Occipital lobe (tissue), 2 donors: ENCODE results near the gene CSF2RB. TPM values are rescaled to one million over a fixed set of nuclear protein-coding genes. Genes with fewer than 3 reads are reported as not detected.

Source experiments
- DNase-seq: peaks from one replicate; lab custom pipeline; 2025; lab: John Stamatoyannopoulos, UW
- total RNA-seq: library from RNA; depleted of rRNA; stranded (reverse); fragments of >200 nt; gene quantifications from one replicate; pipeline ENCODE4 v1.2.3, GENCODE V29; 2014

Gene CSF2RB
- total RNA-seq, 1 donor from 2014 or later = 0.62 TPM

DNA sequence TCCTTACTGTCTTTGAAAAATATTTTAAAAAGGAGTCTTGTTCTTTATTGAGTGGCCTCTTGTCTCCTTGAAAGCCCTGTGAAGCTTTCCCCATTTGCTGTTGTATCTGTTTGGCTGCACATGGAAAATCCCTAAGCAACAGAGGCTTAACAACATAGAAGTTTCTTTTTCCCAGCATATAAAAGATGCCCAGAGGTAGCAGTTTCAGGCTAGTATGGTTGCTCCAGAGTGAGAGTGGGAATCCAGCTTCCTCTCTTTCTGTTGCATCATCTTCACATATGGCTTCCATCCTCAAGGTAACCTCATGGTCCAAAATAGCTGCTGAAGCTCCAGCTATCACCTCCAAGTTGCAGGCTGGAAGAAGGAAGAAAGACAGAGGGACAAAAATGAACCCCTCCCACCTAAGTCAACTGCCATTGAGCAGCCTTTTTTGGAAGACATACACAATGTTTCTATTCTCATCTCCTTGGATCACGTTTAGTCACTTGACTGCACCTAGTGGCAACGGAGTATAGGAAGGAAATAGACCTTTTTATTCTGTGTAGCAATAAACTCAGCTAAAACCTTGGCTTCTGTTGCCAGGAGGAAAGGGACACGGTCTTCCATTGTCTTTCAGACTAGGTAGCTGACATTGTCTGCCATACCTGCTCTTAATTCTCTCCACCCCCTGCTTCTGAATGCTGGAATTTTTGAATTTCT, 5.3 kb downstream of the CSF2RB start:
- no peak for DNase-seq

DNA sequence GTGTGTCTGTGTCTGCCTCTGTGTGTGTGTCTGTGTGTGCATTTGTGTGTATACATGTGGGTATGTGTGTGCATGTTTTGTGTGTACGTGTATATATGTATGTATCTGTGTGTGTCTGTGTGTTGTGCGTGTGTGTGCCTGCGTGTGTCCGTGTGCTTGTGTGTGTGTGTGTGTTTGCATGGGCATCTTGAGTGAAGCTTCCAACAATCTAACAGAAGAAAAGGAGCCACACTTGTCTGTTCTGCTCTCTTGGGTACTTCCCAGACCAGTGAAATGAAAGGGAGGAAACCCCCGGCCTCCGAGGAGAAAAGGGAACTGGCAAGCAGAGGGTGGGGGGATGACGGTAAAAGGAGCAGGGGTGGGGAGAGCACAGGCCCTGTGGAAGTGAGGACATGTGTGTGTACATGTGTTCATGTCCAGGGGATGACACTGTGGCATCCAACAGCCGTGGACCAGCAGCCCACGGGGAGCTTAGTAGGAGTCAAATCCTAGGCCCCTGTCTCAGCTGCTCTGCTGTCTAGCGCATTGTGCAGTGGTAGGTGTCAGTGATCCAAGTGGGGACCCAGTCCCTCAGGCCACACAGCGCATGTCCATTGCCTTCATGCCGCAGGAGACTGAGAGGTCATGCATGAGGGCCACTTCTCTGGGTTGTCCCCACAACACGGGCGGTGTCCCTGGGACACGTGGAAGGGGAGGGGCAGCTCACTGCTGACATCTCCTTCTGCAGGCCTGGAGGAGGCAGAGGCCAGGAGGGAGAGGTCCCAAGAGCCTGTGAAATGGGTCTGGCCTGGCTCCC, 8.1 kb downstream of the CSF2RB start:
- no peak for DNase-seq

DNA sequence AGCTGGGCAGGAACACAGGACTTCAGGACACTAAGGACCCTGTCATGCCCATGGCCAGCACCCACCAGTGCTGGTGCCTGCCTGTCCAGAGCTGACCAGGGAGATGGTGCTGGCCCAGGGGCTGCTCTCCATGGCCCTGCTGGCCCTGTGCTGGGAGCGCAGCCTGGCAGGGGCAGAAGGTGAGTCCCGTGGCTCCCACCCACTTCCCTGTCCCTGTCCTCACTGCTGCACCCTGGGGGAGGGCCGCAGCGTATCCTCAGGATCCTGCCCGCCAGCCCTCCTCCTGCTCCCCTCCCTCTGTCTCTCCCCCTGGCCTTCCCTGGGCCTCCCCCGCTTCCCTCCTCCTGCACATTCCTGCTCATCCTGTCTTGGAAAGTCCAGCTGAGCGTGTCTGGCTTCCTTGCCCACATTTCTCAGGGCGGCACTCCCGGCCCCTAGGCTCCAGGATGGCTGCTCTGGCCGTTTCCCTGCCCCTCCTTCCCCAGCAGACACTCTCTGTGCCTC, 8.7 kb downstream of the CSF2RB start:
- no peak for DNase-seq

DNA sequence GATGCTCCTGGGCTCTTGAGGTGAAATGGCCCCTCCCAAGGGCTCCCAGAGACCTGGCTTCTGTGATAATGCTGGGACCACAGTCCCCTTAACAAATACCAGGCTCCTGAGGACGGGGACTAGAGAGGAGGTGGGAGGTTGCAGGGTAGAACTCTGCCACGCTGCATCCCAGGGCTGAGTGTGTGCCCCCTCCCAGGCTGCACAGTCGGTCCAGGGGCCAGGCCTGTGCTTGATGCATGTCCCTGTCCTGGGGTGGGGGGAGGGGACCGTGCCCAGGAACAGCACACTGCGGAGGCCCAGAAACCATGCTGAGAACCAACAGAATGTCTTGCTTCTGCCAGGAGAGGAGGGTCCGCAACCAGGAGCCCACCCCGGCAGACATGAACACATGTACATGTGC, 9.3 kb downstream of the CSF2RB start:
- DNase-seq = no peak

DNA sequence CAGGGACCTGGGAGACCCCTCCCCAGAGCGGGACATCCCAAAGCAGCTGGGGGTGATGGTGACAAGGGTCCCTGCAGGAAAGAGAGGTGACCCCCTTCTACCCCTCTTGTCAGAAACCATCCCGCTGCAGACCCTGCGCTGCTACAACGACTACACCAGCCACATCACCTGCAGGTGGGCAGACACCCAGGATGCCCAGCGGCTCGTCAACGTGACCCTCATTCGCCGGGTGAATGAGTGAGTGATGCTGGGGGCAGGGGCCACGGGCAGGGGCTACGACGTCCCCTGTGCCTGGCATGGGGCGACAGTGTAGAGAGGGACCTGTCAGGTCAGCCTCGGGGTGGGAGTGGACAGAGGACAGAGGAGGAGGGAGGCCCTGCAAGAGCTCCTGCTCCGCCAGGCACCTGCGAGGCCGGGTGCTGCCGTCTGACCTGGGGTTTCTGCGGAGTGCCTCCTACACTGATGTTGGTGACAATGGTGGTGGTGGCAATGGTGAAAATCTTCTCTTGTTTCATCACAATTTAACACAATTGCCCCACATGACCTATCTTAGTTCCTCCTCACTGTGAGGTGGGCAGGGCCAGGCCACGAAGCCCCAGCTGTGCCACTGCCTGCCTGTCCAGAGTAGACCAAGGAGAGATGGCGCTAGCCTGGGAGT, 9.8 kb downstream of the CSF2RB start:
- DNase-seq = no peak

DNA sequence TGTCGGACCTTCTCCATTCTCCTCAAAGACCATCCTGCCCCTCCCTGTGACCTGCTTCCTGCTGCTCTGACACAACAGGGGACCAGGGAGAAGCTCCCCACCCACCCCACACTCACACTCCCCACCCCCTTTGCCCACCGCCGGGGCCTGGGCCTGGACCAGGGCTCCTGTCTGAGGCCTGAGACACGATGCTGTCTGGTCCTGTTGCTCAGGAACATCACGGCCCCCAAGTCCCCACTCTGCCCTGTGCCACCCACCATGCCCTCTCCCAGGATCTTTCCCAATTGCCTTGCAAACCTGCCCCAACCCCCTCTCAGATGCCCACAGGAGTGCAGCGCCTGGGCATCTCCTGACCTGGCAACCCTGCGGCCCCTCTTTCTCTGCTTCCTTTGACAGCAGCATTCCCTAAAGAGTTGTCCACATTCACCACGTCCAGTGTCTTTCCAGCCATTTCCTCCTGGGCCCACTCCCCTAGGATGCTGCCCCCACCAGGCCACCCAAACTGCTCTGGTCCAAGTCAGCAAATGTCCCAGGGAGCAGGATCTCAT, 10.8 kb downstream of the CSF2RB start:
- no peak for DNase-seq

DNA sequence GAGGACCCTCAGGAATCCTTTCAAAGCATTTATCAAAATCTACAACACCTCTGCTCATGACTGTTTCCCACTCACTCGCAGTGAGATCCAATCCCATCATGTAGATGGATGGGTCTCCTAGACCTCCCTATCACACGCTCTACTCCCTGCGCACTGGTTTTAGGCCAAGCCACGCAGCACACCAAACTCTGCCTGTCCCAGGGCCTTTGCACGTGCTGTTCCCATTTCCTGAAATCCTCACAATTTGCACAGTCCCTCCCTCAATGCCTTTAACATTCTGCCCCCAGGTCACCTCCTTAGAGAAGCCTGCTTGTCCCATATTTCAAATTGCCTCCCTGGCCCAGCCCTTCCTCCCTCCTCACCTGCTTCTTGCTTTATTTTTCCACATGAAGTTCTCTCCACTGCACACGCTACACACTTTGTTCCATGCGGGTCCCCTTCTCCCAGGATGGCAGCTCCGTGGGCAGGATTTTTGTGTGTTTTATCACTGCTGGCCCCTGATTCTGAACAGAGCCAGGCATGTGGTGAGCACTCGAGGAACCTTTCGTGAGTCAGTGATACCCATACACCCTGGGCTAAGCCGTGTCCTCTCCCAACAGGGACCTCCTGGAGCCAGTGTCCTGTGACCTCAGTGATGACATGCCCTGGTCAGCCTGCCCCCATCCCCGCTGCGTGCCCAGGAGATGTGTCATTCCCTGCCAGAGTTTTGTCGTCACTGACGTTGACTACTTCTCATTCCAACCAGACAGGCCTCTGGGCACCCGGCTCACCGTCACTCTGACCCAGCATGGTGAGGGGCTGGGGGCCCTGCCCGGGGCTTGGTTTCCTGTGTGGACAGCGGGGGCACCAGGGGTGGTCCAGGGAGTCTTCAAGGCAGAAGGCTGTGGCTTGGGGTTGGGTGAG, 12.2 kb downstream of the CSF2RB start:
- DNase-seq = no peak

DNA sequence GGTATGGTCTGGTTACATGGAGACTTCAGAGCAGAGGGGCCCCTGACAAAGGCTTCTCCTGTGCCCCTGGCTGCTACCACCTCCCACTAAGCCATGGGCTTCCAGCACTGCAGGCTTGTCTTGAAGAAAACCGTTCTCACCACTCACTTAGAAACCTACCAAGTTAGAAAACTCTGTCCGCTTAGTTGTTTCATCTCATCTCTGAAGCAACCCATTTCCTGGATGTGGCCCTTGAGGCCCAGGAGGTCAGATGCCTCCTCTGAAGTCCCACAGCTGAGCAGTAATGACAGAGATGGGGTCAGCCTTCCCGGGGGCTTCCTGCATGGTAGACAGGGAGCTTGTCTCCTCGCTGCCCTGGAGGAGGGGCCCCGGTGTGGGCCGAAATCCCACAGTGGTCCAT, 12.9 kb downstream of the CSF2RB start:
- no peak for DNase-seq

DNA sequence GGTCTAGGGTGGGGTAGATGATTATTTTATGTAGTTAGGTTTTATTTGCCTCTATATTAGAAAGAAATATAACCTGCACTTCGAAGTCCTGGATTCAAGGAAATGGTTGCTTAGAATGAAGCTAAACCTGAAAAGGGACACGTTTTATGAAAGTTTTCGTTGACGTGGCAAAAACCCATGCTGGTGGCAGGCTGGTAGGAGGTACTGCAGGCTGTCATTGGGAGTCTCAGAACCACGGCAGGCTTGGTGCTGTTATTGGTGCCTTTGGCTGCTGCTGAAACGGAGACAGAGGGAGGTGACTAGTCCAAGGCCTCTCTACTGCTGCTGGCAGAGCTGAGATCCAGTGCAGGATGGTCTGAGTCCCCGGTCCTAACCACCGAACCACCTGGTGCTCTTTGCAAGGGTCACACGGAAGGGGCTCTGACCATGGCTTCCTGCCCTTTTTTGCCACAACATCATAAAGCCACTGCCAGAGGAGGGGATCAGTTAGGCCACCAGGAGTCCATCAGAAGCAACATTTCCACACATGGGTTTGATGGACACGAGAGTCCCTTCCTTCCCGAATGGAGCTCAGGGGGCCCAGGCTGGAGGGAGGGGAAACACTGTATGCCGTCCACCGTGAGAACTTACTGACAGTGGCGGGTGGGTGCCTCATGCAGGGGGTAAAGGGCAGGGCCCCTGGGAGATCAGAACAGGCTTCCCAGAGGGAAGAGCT, 13.4 kb downstream of the CSF2RB start:
- DNase-seq = no peak

DNA sequence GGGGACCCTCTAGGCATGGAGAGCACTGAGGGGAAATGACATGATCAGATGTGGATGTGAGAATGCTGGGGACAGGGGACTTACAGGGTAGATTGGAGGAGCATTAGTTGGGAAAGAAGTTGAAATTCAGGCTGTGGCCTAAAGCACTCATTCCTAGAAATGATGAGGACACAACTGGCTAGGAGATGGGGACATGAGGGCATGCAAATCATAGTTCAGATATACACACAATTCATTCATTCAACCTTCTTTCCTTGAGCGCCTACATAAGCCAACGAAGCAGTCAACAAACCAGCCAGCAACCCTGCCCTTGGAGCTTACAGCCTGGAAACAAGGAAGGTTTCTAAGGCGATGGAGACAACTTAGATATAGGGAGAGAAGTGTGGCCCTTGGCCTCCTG, 14.2 kb downstream of the CSF2RB start:
- no peak for DNase-seq

DNA sequence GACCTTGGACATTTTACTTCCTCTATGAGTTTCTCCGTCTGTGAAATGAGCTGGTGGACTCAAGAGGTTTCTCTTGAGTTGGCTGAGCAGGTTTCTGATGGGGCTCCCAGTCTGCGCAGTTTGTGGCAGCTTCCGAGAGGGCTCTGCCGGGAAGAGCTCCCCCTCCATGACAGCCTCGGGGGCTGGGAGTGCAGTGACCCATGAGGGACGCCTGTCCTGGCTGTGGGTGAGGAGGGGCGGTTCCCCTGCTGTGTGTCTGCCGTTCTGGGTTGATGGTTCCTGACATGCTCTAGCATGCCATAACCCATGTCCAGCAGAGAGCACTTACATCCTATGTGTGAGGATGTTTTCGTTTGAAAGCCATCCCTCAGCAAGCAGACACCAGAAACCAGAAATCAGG, 14.8 kb downstream of the CSF2RB start:
- DNase-seq = no peak

DNA sequence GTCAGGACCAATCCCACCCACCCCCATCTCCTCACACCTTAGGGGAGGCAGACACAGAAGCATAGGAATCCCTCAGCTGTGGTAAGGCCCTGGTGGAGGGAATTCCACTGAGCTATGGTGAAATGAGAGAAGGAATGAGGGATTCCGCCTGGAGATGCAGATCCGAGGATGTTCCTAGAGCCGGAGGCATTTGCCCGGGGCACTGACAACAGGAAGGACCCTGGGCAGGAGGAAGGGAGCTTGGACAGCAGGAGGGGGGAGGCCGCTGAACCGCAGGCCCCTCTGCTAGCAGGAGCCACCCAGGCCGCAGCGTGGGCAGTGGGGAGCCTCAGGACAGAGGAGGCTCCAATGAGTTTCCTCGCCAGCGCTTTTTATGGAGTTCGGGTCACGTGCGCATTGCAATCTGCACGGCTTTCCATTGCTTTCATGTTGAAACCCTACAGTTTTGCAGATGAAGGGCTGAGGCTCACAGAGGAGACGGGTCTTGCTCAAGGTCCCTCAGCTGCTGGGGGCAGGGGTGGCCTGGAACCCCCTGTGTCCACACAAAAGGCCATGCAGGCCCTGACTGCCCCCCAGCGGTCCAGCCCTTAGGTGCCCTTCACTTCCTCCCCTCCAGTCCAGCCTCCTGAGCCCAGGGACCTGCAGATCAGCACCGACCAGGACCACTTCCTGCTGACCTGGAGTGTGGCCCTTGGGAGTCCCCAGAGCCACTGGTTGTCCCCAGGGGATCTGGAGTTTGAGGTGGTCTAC, 15.5 kb downstream of the CSF2RB start:
- no peak for DNase-seq

DNA sequence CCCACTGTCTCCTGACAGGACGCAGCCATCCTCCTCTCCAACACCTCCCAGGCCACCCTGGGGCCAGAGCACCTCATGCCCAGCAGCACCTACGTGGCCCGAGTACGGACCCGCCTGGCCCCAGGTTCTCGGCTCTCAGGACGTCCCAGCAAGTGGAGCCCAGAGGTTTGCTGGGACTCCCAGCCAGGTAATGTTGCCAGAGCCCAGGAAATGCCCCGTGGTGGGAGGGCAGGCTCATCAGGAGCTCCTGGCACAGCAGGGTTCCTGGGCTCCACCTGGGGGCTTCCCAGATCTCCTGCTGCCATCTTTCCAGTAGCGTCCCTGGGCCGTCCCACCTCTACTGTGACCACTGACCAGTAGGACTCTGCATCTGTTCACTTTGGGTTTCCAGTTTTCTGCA, 16.2 kb downstream of the CSF2RB start:
- DNase-seq = no peak

DNA sequence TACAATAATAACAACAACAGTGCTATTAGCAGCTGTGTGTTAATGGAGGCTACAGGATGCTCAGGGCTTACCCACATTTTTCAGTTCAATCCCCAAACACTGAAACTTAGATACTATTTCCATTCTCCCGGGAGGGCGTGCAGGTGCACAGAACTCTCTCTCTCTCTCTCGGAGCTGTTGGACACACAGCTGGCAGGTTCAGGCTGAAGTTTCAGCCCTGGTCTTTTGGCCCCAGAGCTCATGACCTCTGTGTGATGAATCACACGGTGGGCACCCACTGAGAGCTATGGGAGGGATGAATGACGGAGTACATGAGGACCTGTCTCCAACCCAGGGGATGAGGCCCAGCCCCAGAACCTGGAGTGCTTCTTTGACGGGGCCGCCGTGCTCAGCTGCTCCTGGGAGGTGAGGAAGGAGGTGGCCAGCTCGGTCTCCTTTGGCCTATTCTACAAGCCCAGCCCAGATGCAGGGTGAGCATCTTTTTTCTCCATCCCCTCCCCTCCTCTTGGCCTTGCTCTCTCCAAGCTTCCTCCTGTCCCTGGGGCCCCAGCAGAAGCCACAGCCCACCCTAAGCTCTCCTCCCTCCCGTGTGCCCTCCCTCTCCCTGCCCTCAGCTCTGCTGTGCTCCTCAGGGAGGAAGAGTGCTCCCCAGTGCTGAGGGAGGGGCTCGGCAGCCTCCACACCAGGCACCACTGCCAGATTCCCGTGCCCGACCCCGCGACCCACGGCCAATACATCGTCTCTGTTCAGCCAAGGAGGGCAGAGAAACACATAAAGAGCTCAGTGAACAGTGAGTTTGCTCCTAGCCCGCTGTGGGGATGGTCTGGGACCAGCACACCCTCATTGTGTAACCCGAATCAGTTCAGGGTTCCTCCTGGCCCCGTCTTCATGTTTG, 16.9 kb downstream of the CSF2RB start:
- DNase-seq = no peak

DNA sequence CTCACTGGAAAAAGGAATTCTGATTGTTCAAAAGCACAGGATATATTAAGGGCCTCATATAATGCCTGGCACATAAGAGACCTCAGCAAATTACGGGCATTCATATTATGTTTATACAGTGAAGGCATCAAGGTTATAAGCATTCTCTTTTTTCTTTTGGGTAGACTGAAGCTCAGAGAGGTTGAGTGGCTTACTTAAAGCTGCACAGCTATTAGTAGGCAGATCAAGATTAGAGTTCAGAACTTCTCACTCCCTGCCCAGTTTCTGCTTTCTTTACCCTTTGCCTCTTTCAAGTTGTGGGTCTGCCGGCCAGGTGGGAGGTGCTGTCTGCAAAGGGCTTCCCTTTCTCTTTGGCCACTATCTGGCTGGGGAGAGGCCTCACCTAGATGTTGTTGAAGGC, 18.0 kb downstream of the CSF2RB start:
- DNase-seq = no peak

DNA sequence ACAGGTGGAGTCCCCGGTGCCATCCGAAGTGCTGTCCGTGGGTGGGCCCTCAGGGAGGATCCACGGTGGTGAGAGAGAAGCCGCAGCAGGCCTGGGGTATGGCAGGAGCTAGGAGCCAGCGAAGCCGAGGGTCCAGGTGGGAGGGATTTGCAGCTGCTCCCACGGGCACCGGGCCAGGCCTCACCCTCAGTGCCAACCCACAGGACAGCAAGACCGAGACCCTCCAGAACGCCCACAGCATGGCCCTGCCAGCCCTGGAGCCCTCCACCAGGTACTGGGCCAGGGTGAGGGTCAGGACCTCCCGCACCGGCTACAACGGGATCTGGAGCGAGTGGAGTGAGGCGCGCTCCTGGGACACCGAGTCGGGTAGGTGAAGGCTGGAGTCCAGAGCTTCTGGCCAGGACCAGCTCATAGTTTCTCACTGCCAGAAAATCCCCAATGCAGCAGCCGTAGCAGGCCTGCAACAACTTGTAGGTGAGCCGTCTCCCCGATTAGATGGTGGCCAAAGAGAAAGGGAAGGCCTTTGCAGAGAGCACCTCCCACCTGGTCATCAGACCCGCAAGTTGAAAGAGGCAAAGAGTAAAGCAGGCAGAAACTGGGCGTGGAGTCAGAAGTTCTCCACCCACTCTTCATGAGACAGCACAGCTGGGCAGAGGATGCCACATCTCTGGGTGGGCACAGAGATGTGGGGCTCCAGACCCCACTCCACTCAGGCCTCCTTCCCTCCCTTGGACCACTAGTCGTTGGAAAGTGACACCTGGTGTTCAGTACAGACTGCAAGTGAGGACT, 20.4 kb downstream of the CSF2RB start:
- no peak for DNase-seq

DNA sequence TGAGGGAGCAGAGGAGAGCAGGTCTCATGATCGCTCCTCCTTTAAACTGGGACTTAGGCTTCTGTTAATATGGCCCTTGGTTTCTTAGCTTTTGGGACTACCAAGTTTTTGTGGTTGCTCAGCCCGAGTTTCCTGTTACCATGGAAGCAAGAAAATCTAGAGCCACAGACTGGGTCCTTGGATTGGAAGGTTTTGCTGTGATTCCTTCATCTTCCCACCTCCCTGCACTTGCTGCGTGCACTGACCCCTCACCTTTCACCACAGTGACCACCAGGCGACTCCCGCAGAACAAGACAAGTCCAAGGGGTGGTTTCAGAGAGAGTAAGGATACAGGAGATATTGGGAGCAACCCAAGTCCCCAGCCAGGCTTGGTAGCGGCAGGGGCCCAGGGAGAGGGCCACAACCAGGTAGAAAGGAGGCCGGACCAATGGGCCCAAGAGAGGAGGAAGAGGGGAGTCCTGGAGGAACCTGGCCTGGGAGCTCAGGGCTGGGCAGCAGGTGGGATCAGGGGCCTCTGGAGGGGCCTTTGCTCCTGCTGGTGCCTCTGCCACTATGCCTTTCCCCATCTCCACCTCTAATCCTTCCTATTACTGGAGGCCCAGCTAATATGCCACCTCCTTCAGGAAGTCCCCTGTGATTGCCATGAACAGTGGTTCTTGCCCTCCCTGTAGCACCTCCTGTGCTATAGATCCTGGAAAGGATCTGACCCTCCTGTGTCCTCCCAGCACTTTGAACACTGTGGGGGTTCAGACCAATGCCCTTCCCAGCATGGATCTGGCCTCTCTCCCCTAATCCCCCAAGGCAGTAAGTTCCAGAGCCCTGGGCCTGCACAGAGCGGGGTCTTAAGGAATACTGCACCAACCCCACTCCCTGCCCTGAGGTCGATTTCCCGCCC, 21.2 kb downstream of the CSF2RB start:
- DNase-seq = no peak
